Mesenchymal stem cell (in vitro differentiated cells and primary cell): Measurements from ENCODE around the gene CYFIP1.

Experiments
- DNase-seq: peaks from one replicate; pipeline ENCODE4 v3.0.0-alpha.2; 2013
- H2AFZ ChIP-seq: one replicate; pipeline ENCODE4 v1.6.1; 2013; ENCODE audit warnings: low read depth, mild to moderate bottlenecking, control low read depth, inconsistent platforms, low read length, moderate library complexity
- H2AK5ac ChIP-seq: 2 replicates; pipeline ENCODE4 v1.6.1; 2013; ENCODE audit warnings: low read length, moderate library complexity, mild to moderate bottlenecking, inconsistent platforms; ENCODE audit not compliant: severe bottlenecking
- H2BK120ac ChIP-seq: one replicate; pipeline ENCODE4 v1.6.1; 2013; ENCODE audit warnings: low read depth, mild to moderate bottlenecking, inconsistent platforms, low read length, moderate library complexity
- H2BK12ac ChIP-seq, 2 experiments: one replicate each; pipeline ENCODE4 v1.6.1; 2013; ENCODE audit warnings: inconsistent platforms in 2 of 2, low read length in 2 of 2, mild to moderate bottlenecking in 2 of 2, moderate library complexity in 2 of 2, control low read depth in 1 of 2
- H2BK15ac ChIP-seq: one replicate; pipeline ENCODE4 v1.6.1; 2013; ENCODE audit warnings: mild to moderate bottlenecking, low read depth, inconsistent platforms; ENCODE audit not compliant: poor library complexity, severe bottlenecking
- H2BK5ac ChIP-seq: 2 replicates; pipeline ENCODE4 v1.6.1; 2013; ENCODE audit warnings: low read depth, mild to moderate bottlenecking, low read length, control low read depth, inconsistent platforms; ENCODE audit not compliant: poor library complexity, severe bottlenecking
- H3K14ac ChIP-seq, 2 experiments: one replicate each; pipeline ENCODE4 v1.6.1; 2013; ENCODE audit warnings: inconsistent platforms in 2 of 2, low read length in 2 of 2, control low read depth in 1 of 2, mild to moderate bottlenecking in 1 of 2, moderate library complexity in 1 of 2
- H3K18ac ChIP-seq, 2 experiments: one replicate each; pipeline ENCODE4 v1.6.1; 2013; ENCODE audit warnings: inconsistent platforms in 2 of 2, low read length in 2 of 2, control low read depth in 1 of 2, low read depth in 1 of 2, mild to moderate bottlenecking in 1 of 2
- H3K23ac ChIP-seq, 2 experiments: one replicate each; pipeline ENCODE4 v1.6.1; 2013; ENCODE audit warnings: inconsistent platforms in 2 of 2, low read length in 2 of 2, mild to moderate bottlenecking in 2 of 2, moderate library complexity in 2 of 2, control low read depth in 1 of 2
- H3K27ac ChIP-seq: 2 replicates; pipeline ENCODE4 v1.5.1; 2013; ENCODE audit warnings: mild to moderate bottlenecking, moderate library complexity, low read length, control low read depth, inconsistent platforms; ENCODE audit not compliant: poor library complexity, severe bottlenecking
- H3K27me3 ChIP-seq, 2 experiments: 2 replicates each; pipeline versions ENCODE4 v1.6.1 to v1.7.0; 2013; ENCODE audit warnings: low read length in 2 of 2, mild to moderate bottlenecking in 2 of 2, moderate library complexity in 2 of 2, control low read depth in 1 of 2, inconsistent platforms in 1 of 2; ENCODE audit not compliant: control insufficient read depth in 1 of 2, insufficient read depth in 1 of 2
- H3K36me3 ChIP-seq, 2 experiments: 2 replicates each; pipeline versions ENCODE4 v1.6.1 to v1.7.0; 2013; ENCODE audit warnings: low read length in 2 of 2, control low read depth in 1 of 2, inconsistent platforms in 1 of 2, low read depth in 1 of 2, mild to moderate bottlenecking in 1 of 2; ENCODE audit not compliant: insufficient read depth in 2 of 2, control insufficient read depth in 1 of 2
- H3K4ac ChIP-seq, 2 experiments: one replicate each; pipeline ENCODE4 v1.6.1; 2013; ENCODE audit warnings: inconsistent platforms in 2 of 2, low read length in 2 of 2, mild to moderate bottlenecking in 2 of 2, moderate library complexity in 2 of 2, control low read depth in 1 of 2, low read depth in 1 of 2
- H3K4me1 ChIP-seq: 2 replicates; pipeline ENCODE4 v1.6.1; 2013; ENCODE audit warnings: low read depth, low read length, control low read depth; ENCODE audit not compliant: control insufficient read depth, insufficient read depth
- H3K4me2 ChIP-seq: 2 replicates; pipeline ENCODE4 v1.6.1; 2013; ENCODE audit warnings: low read length, mild to moderate bottlenecking, inconsistent platforms; ENCODE audit not compliant: poor library complexity, severe bottlenecking
- H3K4me3 ChIP-seq, 2 experiments: 2 replicates each; pipeline versions ENCODE4 v1.5.1 to v1.7.0; 2013; ENCODE audit warnings: low read length in 2 of 2, mild to moderate bottlenecking in 2 of 2, control low read depth in 1 of 2, low read depth in 1 of 2; ENCODE audit not compliant: insufficient read depth in 1 of 2
- H3K79me1 ChIP-seq: replicated peaks from 2 replicates; pipeline ENCODE4 v1.6.1; 2013; ENCODE audit warnings: mild to moderate bottlenecking, control low read depth, low read length, inconsistent platforms; ENCODE audit not compliant: poor library complexity, severe bottlenecking
- H3K9ac ChIP-seq: 2 replicates; pipeline ENCODE4 v1.7.0; 2013; ENCODE audit warnings: mild to moderate bottlenecking, low read length, moderate library complexity
- H3K9me3 ChIP-seq: 2 replicates; pipeline ENCODE4 v1.7.0; 2013; ENCODE audit warnings: mild to moderate bottlenecking, low read length; ENCODE audit not compliant: control insufficient read depth
- H4K8ac ChIP-seq: one replicate; pipeline ENCODE4 v1.6.1; 2013; ENCODE audit warnings: inconsistent platforms, mild to moderate bottlenecking, low read length, moderate library complexity
- H4K91ac ChIP-seq: one replicate; pipeline ENCODE4 v1.6.1; 2013; ENCODE audit warnings: mild to moderate bottlenecking, low read length, inconsistent platforms
- WGBS: methylation state at CpG from one replicate; pipeline ENCODE4 v1.1.7; 2013; ENCODE audit warnings: mixed read lengths; 5-methylcytosine and 5-hydroxymethylcytosine counted together

CYFIP1 gene

GRCh38 chr15:22956257-22956977 lies 23.8 kb downstream of the CYFIP1 start:
- Histone ChIP-seq H2BK12ac (no peak overlapping the region), H3K4me2 (no peak overlapping the region), H4K91ac (no peak overlapping the region), H3K27me3 (no peaks in the 10 kb centered on the region), H3K79me1 (peaks cover 30% of the 10 kb centered on the region), H2BK120ac (no peak overlapping the region), H3K23ac (no peak overlapping the region), H3K4ac (peak overlapping the region in 1 of 2 experiments; percentile 35), H2AK5ac (no peak overlapping the region), H3K27ac (no peak overlapping the region), H4K8ac (no peak overlapping the region), H2BK5ac (no peak overlapping the region), H3K18ac (peak overlapping the region in 1 of 2 experiments; percentile 23), H3K4me1 (peaks cover 42% of the 10 kb centered on the region), H3K4me3 (no peak overlapping the region), H3K9ac (no peak overlapping the region), H2BK15ac (no peak overlapping the region), H2AFZ (no peak overlapping the region), H3K36me3 (peaks cover 0 to 22% of the 10 kb centered on the region in 2 experiments), H3K14ac (peak overlapping the region in 1 of 2 experiments; percentile 55), H3K9me3 (no peaks in the 10 kb centered on the region)
- peak; percentile 28 for DNase-seq
- WGBS, result 85% methylated on average over 16 of the region's 16 CpGs

- 94% methylated on average over 5 of the region's 6 CpGs for WGBS
- Histone ChIP-seq H3K36me3 (peaks cover 0 to 27% of the 10 kb centered on the region in 2 experiments), H3K4ac (no peak overlapping the region), H3K9ac (peak overlapping the region; percentile 4), H3K18ac (no peak overlapping the region), H3K14ac (no peak overlapping the region), H3K4me3 (no peak overlapping the region), H2BK12ac (no peak overlapping the region), H4K8ac (no peak overlapping the region), H2AFZ (no peak overlapping the region), H3K27me3 (no peaks in the 10 kb centered on the region), H2BK15ac (no peak overlapping the region), H2BK5ac (no peak overlapping the region), H4K91ac (no peak overlapping the region), H3K79me1 (peaks cover 36% of the 10 kb centered on the region), H3K9me3 (no peaks in the 10 kb centered on the region), H2AK5ac (no peak overlapping the region), H3K4me2 (no peak overlapping the region), H3K23ac (no peak overlapping the region), H3K4me1 (peaks cover 43% of the 10 kb centered on the region), H3K27ac (no peak overlapping the region), H2BK120ac (no peak overlapping the region)
- DNase-seq, result no peak
These were observed 24.5 kb downstream of the CYFIP1 start for GRCh38 chr15:22955544-22956119.

- no peak overlapping the region for H2BK15ac ChIP-seq
- no peak overlapping the region for H2AFZ ChIP-seq
- no peak overlapping the region for H4K8ac ChIP-seq
- peak overlapping the region; percentile 23 for H2BK12ac ChIP-seq
- 96% methylated on average over 14 of the region's 14 CpGs for WGBS
- H3K9me3 ChIP-seq, result no peaks in the 10 kb centered on the region
- no peak overlapping the region for H3K4me3 ChIP-seq
- H3K27me3 ChIP-seq, result no peaks in the 10 kb centered on the region
- no peak overlapping the region for H3K18ac ChIP-seq
- H2BK120ac ChIP-seq, result no peak overlapping the region
- peaks cover 42% of the 10 kb centered on the region for H3K4me1 ChIP-seq
- H3K14ac ChIP-seq, result no peak overlapping the region
- peaks cover 0 to 27% of the 10 kb centered on the region in 2 experiments for H3K36me3 ChIP-seq
- no peak overlapping the region for H3K27ac ChIP-seq
- peak overlapping the region; percentile 18 for H4K91ac ChIP-seq
- no peak overlapping the region for H3K4me2 ChIP-seq
- peaks cover 38% of the 10 kb centered on the region for H3K79me1 ChIP-seq
- DNase-seq, result no peak
- no peak overlapping the region for H3K4ac ChIP-seq
- no peak overlapping the region for H2BK5ac ChIP-seq
- H3K9ac ChIP-seq, result peak overlapping the region; percentile 4
- no peak overlapping the region for H3K23ac ChIP-seq
- no peak overlapping the region for H2AK5ac ChIP-seq
These were observed 25.2 kb downstream of the CYFIP1 start for GRCh38 chr15:22954798-22955543.

GRCh38 chr15:22954326-22954725 lies 25.8 kb downstream of the CYFIP1 start:
- Histone ChIP-seq H3K4me2 (no peak overlapping the region), H2AFZ (no peak overlapping the region), H2BK5ac (no peak overlapping the region), H3K9me3 (no peaks in the 10 kb centered on the region), H3K4me3 (no peak overlapping the region), H2AK5ac (no peak overlapping the region), H2BK15ac (no peak overlapping the region), H3K14ac (no peak overlapping the region), H3K23ac (no peak overlapping the region), H3K4me1 (peaks cover 38% of the 10 kb centered on the region), H3K27me3 (no peaks in the 10 kb centered on the region), H2BK120ac (no peak overlapping the region), H3K27ac (no peak overlapping the region), H3K4ac (no peak overlapping the region), H3K36me3 (peaks cover 0 to 23% of the 10 kb centered on the region in 2 experiments), H3K79me1 (peaks cover 35% of the 10 kb centered on the region), H3K18ac (no peak overlapping the region), H4K91ac (no peak overlapping the region), H2BK12ac (no peak overlapping the region), H3K9ac (no peak overlapping the region), H4K8ac (no peak overlapping the region)
- 94% methylated on average over 12 of the region's 12 CpGs for WGBS
- no peak for DNase-seq
